ENCODE results near the gene C1orf21.

GRCh38 chr1:184367427-184368038, 19.3 kb upstream of the C1orf21 start:
- TF ChIP-seq MAX (CRISPR knock-in tag; IDR thresholded peaks at IDR 0.05) = no peak
- TF ChIP-seq IRF2 (CRISPR knock-in tag; IDR thresholded peaks at IDR 0.05; ENCODE audit: borderline replicate concordance, low read depth) = no peak
- TF ChIP-seq ZBTB43 (CRISPR knock-in tag; IDR thresholded peaks at IDR 0.05) = no peak
- TF ChIP-seq CTCF (IDR thresholded peaks at IDR 0.05) = no peak
- TF ChIP-seq ATF3 (CRISPR knock-in tag; conservative IDR thresholded peaks at IDR 0.05) = no peak
- TF ChIP-seq E2F4 (CRISPR knock-in tag; IDR thresholded peaks at IDR 0.05; ENCODE audit: borderline replicate concordance, low read depth) = no peak
- TF ChIP-seq ETV6 (CRISPR knock-in tag; IDR thresholded peaks at IDR 0.05) = no peak
- TF ChIP-seq PRDM15 (CRISPR knock-in tag; IDR thresholded peaks at IDR 0.05) = no peak
- TF ChIP-seq E2F5 (CRISPR knock-in tag; IDR thresholded peaks at IDR 0.05) = no peak

All from WTC11 (cell line).